ENCODE measurements around the gene WWC2.

Gene WWC2

DNA sequence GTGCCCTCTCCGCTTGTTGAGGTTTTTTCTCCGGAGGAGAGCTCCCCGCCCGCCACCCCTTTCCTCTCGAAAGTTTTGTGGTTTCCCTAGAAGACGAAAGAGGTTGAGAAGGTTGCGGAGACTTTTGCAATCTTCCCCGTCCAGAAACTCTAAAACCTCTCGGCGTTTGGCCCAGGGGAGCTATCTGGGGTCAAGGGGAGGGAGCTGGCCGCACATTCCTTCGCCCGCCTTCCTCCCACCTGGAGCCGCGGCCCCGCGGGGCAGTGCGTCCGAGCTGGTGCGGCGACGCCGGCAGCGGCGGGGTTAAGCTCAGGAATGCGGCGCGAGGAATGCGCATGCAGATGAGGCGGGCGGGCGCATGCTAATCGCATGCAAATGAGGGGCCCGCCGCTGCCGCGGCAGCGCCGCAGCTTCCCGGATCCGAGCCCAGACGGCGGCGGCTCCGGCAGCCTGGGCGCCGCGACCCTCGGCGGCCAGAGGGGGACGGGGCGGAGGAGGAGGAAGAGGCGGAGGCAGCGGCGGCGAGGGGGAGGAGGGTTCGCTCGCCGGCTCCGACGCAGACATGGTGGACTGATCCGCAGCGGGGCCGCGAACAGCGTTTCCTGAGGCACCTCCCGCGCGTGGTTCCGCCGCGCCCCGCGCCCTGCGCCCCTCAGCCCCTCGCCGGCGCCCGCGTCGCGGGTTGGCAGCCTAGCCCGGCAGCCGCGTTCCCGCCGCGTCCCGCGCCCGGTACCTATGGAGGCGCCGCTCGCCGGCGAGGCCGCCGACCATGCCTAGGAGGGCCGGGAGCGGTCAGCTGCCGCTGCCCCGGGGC is at the start of gene WWC2:
Gene WWC2 (plus strand): TSS at position 535 of the 814 bp plus-strand sequence. CDS start 235 bp downstream, at position 770.
- Histone ChIP-seq H3K27me3 (ENCODE audit: insufficient read depth, low read length) (peaks cover 20% of the 10 kb centered on the region), H3K9ac (ENCODE audit: low read depth, low read length) (peak within 1 kb of the TSS; percentile 86), H3K9me3 (ENCODE audit: insufficient read depth, low read depth, low read length) (no peaks in the 10 kb centered on the region), H3K4me1 (ENCODE audit: insufficient read depth, low read length) (peaks cover 23% of the 10 kb centered on the region; the same call in 1 of the 2 replicates), H3K27ac (ENCODE audit: low read length) (peak within 1 kb of the TSS; percentile 53), H3K4me3 (ENCODE audit: low read length) (peak within 1 kb of the TSS; percentile 80), H3K36me3 (ENCODE audit: insufficient read depth, low read depth, low read length) (no peaks in the 10 kb centered on the region)

DNA sequence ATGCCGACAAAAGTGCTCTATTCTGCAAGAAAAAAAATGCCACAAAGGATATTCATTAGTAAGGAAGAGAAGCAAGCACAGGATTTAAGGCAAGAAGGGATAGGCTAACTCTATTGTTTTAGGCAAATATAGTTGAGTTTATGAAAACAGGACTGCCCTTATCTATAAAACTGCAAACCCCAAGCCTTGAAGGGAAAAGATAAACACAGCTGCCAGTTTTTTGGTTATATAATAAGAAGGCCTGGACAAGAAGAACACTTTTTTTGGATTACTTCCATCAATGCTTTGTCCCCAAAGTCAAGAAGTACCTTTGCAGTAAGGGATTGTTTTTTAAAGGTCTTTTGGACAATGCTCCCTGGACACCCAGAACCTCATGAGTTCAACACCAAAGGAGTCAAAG is 45.4 kb upstream of the WWC2 start:
- no peak overlapping the region for H3K9ac ChIP-seq (ENCODE audit: low read depth, low read length)
- H3K4me1 ChIP-seq (ENCODE audit: insufficient read depth, low read length): no peaks in the 10 kb centered on the region
- H3K27me3 ChIP-seq (ENCODE audit: insufficient read depth, low read length): no peaks in the 10 kb centered on the region
- no peak overlapping the region for H3K27ac ChIP-seq (ENCODE audit: low read length)
- no peaks in the 10 kb centered on the region for H3K9me3 ChIP-seq (ENCODE audit: insufficient read depth, low read depth, low read length)
- no peaks in the 10 kb centered on the region for H3K36me3 ChIP-seq (ENCODE audit: insufficient read depth, low read depth, low read length)
- H3K4me3 ChIP-seq (ENCODE audit: low read length): no peak overlapping the region

DNA sequence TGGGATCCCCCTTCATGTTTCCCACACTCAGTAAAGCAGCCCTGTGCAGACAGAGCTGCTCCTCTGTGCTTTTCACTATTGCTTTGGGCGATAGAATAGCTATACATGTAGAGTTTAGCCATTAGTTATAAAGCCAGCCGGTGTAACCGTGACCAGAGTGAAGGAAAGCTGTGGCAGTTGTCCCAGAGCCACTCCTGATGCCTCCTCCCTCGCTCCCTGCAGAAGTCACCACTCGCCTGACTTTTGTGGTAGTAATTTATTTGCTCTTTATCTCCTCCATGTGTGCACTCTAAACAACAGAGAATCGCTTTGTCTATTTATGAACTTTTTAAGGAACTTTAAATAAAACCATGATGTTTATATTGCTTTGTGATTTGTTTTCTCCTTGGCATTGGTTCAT is 41.8 kb upstream of the WWC2 start:
- Histone ChIP-seq H3K27ac (ENCODE audit: low read length) (no peak overlapping the region), H3K27me3 (ENCODE audit: insufficient read depth, low read length) (no peaks in the 10 kb centered on the region), H3K36me3 (ENCODE audit: insufficient read depth, low read depth, low read length) (no peaks in the 10 kb centered on the region), H3K9ac (ENCODE audit: low read depth, low read length) (no peak overlapping the region), H3K4me3 (ENCODE audit: low read length) (no peak overlapping the region), H3K9me3 (ENCODE audit: insufficient read depth, low read depth, low read length) (no peaks in the 10 kb centered on the region; the same call in 1 of the 2 replicates), H3K4me1 (ENCODE audit: insufficient read depth, low read length) (no peaks in the 10 kb centered on the region)

DNA sequence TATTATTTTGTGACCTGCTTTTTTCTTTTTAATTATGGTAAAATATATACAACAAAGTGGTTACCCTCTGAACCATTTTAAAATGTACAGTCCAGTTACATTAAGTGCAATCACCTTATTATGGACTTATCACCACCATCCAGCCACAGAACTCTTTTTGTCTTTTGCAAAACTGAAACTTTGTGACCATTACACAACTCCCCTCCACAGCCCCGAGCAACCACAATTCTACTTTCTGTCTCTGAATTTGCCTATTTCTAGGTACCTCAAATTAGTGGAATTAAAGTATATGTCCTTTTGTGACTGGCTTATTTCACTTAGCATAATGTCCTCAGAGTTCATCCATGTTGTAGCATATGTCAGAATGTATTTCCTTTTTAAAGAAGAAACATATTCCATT is 39.3 kb upstream of the WWC2 start:
- Histone ChIP-seq H3K9ac (ENCODE audit: low read depth, low read length) (no peak overlapping the region), H3K36me3 (ENCODE audit: insufficient read depth, low read depth, low read length) (no peaks in the 10 kb centered on the region), H3K4me1 (ENCODE audit: insufficient read depth, low read length) (no peaks in the 10 kb centered on the region), H3K27me3 (ENCODE audit: insufficient read depth, low read length) (no peaks in the 10 kb centered on the region), H3K4me3 (ENCODE audit: low read length) (no peak overlapping the region), H3K27ac (ENCODE audit: low read length) (no peak overlapping the region), H3K9me3 (ENCODE audit: insufficient read depth, low read depth, low read length) (no peaks in the 10 kb centered on the region; the same call in 1 of the 2 replicates)

DNA sequence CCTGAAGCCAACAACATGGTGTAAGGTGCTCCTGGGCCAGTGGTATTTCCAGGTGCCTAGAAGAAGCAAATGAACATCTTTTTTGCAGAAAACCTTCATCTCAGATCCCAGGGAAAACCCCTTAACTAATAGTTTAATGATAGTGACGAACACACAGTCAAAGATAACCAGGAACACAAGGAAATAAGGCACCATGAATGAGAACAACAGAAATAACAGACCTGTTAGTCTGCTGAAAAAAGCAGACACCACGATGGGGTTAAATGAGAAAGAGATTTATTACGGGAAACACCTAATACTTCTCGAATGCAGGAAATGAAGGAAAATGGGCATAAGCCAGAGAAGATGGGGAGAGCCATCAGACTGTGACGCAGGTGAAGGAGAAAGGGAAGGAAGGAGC is 30.6 kb upstream of the WWC2 start:
- no peak overlapping the region for H3K27ac ChIP-seq (ENCODE audit: low read length)
- H3K9me3 ChIP-seq (ENCODE audit: insufficient read depth, low read depth, low read length): peaks cover 6% of the 10 kb centered on the region
- H3K9ac ChIP-seq (ENCODE audit: low read depth, low read length): no peak overlapping the region
- H3K36me3 ChIP-seq (ENCODE audit: insufficient read depth, low read depth, low read length): no peaks in the 10 kb centered on the region
- H3K27me3 ChIP-seq (ENCODE audit: insufficient read depth, low read length): no peaks in the 10 kb centered on the region
- no peak overlapping the region for H3K4me3 ChIP-seq (ENCODE audit: low read length)
- H3K4me1 ChIP-seq (ENCODE audit: insufficient read depth, low read length): no peaks in the 10 kb centered on the region

DNA sequence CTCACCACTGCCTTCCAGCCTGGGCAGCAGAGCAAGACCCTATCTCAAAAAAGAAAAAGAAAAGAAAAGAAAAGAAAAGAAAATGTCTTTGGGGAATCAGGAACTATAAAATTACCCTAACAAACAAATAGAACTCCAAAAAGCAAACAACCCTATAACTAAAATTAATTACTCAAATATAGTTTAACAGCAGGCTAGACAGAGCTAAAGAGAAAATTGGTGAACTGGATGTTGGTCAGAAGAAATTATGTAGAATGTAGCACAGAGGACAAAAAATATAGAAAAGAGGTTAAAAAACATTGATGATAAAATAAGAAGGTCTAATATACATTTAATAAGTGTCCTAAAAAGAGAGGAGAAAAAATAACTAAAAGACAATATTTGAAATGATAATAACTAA is 27.8 kb upstream of the WWC2 start:
- Histone ChIP-seq H3K9me3 (ENCODE audit: insufficient read depth, low read depth, low read length) (peaks cover 6% of the 10 kb centered on the region), H3K27ac (ENCODE audit: low read length) (no peak overlapping the region), H3K9ac (ENCODE audit: low read depth, low read length) (no peak overlapping the region), H3K36me3 (ENCODE audit: insufficient read depth, low read depth, low read length) (no peaks in the 10 kb centered on the region), H3K4me3 (ENCODE audit: low read length) (no peak overlapping the region), H3K4me1 (ENCODE audit: insufficient read depth, low read length) (peaks cover 24% of the 10 kb centered on the region), H3K27me3 (ENCODE audit: insufficient read depth, low read length) (no peaks in the 10 kb centered on the region)

DNA sequence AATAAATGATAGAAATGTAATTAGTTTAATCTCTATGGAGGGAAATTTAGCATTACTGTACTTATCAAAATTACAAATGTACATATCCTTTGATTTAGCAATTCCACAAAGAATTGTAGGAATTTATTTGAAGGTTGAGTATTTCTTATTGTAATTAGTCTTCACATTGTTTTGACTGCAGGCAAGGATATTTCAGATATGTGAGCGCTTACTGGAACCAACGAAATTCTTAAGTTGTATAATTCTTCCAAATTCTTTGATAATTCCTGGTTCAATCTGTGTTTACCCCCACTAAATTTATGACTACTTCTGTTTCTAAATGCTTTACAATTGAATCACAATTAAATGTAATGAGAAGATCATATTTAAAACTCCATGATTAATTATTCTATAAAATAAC is 26.9 kb upstream of the WWC2 start:
- Histone ChIP-seq H3K27me3 (ENCODE audit: insufficient read depth, low read length) (no peaks in the 10 kb centered on the region), H3K9ac (ENCODE audit: low read depth, low read length) (no peak overlapping the region), H3K36me3 (ENCODE audit: insufficient read depth, low read depth, low read length) (no peaks in the 10 kb centered on the region), H3K4me1 (ENCODE audit: insufficient read depth, low read length) (peaks cover 24% of the 10 kb centered on the region), H3K4me3 (ENCODE audit: low read length) (no peak overlapping the region), H3K27ac (ENCODE audit: low read length) (no peak overlapping the region), H3K9me3 (ENCODE audit: insufficient read depth, low read depth, low read length) (peaks cover 6% of the 10 kb centered on the region)

DNA sequence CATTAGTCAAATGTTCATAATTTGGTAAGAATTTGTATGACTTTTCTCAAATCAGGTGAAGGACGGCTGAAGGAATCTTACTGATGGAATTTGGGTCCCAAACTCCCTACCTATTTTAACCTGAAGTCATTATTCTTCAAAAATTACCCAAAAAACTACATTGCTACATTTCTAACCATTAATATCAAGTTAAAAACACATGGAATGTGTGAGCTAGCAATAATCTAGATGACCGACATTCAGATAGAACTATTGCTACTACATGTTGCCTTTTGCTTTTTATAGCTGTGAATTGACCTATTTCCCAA is 25.3 kb upstream of the WWC2 start:
- no peaks in the 10 kb centered on the region for H3K27me3 ChIP-seq (ENCODE audit: insufficient read depth, low read length)
- H3K36me3 ChIP-seq (ENCODE audit: insufficient read depth, low read depth, low read length): no peaks in the 10 kb centered on the region
- peaks cover 6% of the 10 kb centered on the region for H3K9me3 ChIP-seq (ENCODE audit: insufficient read depth, low read depth, low read length)
- H3K27ac ChIP-seq (ENCODE audit: low read length): no peak overlapping the region
- H3K4me3 ChIP-seq (ENCODE audit: low read length): no peak overlapping the region
- H3K4me1 ChIP-seq (ENCODE audit: insufficient read depth, low read length): peaks cover 24% of the 10 kb centered on the region
- no peak overlapping the region for H3K9ac ChIP-seq (ENCODE audit: low read depth, low read length)

DNA sequence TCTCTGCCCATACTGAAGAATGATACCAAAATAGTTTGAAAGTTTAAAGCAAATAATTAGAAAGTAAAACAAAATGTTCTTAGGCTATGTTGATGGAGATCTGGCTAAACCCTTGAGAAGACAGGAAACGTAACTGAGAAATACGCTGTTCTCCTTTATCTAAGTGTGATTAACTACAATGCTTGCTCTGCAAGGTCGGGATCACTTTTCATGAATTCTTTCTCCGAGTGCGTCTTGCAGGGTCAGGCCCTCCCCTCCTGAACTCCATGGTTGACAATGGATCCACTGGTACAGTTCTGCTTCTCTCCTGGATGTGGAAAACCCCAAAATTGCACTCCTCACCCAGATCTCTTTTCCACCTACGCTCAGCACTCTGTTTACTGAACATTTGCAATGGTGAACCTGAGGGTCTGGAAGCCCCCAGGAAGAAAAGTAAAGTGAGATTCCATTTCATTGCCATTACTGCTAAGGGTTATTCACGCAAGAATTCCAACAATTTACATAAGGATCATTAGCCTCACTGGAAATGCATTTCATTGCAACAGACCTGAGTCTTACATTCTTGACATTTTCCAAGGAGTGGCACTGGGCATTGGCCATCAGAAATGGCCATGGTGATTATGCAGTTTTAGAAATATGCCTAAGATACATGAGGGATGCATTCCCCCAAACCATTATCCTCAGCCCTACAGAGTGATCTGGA is 24.6 kb upstream of the WWC2 start:
- Histone ChIP-seq H3K4me1 (ENCODE audit: insufficient read depth, low read length) (peaks cover 24% of the 10 kb centered on the region), H3K36me3 (ENCODE audit: insufficient read depth, low read depth, low read length) (no peaks in the 10 kb centered on the region), H3K9ac (ENCODE audit: low read depth, low read length) (no peak overlapping the region; the same call in 1 of the 2 replicates), H3K9me3 (ENCODE audit: insufficient read depth, low read depth, low read length) (peaks cover 6% of the 10 kb centered on the region), H3K27ac (ENCODE audit: low read length) (no peak overlapping the region), H3K4me3 (ENCODE audit: low read length) (peak overlapping the region; percentile 4; the same call in 1 of the 2 replicates), H3K27me3 (ENCODE audit: insufficient read depth, low read length) (no peaks in the 10 kb centered on the region)

DNA sequence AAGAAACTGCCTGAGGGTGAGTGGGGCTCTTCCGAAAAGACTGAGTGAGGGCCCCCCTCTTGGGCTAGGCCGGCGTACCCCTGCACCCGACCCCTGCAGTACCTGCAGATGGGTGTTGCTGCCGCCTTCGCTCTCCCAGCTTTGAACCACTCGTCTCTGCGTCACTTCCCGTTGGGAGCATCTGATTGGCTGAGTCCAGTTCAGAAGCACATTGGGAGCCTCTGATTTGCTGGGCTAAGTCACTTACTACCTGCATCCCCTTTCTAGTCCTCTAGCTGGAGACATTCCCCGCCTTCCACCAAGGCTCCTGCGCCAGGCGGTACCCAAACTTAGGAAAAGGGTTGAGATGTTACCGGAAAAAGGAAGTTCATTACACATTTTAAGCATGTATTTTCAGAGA is 20.4 kb upstream of the WWC2 start:
- no peak overlapping the region for H3K9ac ChIP-seq (ENCODE audit: low read depth, low read length)
- no peaks in the 10 kb centered on the region for H3K9me3 ChIP-seq (ENCODE audit: insufficient read depth, low read depth, low read length)
- no peaks in the 10 kb centered on the region for H3K36me3 ChIP-seq (ENCODE audit: insufficient read depth, low read depth, low read length)
- no peak overlapping the region for H3K4me3 ChIP-seq (ENCODE audit: low read length)
- H3K27me3 ChIP-seq (ENCODE audit: insufficient read depth, low read length): no peaks in the 10 kb centered on the region
- peaks cover 29% of the 10 kb centered on the region for H3K4me1 ChIP-seq (ENCODE audit: insufficient read depth, low read length)
- H3K27ac ChIP-seq (ENCODE audit: low read length): no peak overlapping the region

DNA sequence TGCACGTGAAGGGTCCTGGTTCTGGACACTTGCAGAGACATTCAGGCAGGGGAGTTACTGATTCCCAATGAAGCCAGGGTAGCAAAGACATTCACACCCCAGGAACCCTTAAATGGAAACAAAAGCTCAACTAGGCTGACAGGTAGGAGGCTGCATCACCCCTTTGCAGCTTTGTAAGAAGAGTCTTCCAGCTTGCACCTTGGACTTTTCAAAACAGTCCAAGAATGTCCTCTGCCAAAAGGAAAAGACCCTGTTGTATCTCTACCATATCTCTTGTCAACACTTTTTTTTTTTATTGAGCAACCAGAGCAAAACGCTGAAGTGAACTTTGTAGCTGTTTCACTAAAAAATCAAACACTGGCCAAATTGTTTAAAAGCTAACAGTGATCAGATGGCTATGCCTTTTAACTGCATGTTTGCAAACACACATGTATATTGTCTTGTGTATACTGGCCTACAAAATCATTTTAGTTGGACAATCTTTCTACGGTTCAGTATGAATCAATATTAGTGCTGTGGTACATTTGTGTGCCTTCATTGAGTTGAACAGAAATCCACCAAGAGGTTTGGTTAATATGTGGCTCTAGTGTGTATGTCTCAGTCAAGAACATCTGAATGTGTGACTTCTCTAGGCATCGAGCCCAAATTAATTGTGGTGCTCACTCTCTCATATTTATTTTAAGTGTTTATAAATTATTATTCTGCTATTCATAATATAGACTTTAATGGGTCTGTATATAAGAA is 18.5 kb upstream of the WWC2 start:
- peaks cover 11% of the 10 kb centered on the region; the same call in 1 of the 2 replicates for H3K4me1 ChIP-seq (ENCODE audit: insufficient read depth, low read length)
- H3K36me3 ChIP-seq (ENCODE audit: insufficient read depth, low read depth, low read length): no peaks in the 10 kb centered on the region
- H3K4me3 ChIP-seq (ENCODE audit: low read length): no peak overlapping the region
- H3K27ac ChIP-seq (ENCODE audit: low read length): no peak overlapping the region
- no peak overlapping the region for H3K9ac ChIP-seq (ENCODE audit: low read depth, low read length)
- H3K9me3 ChIP-seq (ENCODE audit: insufficient read depth, low read depth, low read length): no peaks in the 10 kb centered on the region
- no peaks in the 10 kb centered on the region for H3K27me3 ChIP-seq (ENCODE audit: insufficient read depth, low read length)
